Measurements from ENCODE around the gene MRRF.
"Not testable (repeated sequence)": the region's sequence is repeated elsewhere in the genome, so short reads cannot be mapped to it uniquely, and the experiment has no call there.

The MRRF gene

DNA sequence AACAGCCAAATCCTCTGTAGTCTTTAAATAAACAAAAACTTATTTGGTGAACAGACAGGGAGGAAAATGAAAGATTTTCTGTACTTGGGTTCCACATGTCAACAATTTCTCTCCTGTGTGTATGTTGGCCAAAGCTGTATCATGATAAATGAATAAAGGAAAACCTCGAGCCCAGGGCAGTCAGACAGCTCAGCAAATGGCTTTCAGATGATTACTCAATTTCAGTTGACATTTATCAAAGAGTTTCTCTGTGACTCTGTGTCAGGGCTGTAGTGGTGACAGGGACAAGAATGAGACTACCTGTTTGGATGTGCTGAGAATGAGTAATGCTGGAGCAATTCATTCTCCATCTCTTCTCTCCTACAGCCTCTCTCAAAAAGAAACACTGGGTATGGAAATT is 60.4 kb downstream of the MRRF start:
- Histone ChIP-seq H3K27me3 (no peaks in the 10 kb centered on the region), H3K4me2 (no peak overlapping the region), H3K27ac (no peak overlapping the region), H3K36me3 (peaks cover 40 to 91% (median 57%) of the 10 kb centered on the region in 11 experiments), H3K9ac (no peak overlapping the region), H3K4me1 (peaks cover 0 to 12% (median 0%) of the 10 kb centered on the region in 10 experiments; a peak in 6 of 20 replicates), H3K4me3 (no peak overlapping the region), H4K20me1 (peaks cover 0 to 10% (median 0%) of the 10 kb centered on the region in 11 experiments; a peak in 8 of 22 replicates), H3K9me3 (replicated peaks in 1 of 11) (no peaks in the 10 kb centered on the region)
- TF ChIP-seq Cebpa-rat (IDR thresholded peaks at IDR 0.05): no peak

DNA sequence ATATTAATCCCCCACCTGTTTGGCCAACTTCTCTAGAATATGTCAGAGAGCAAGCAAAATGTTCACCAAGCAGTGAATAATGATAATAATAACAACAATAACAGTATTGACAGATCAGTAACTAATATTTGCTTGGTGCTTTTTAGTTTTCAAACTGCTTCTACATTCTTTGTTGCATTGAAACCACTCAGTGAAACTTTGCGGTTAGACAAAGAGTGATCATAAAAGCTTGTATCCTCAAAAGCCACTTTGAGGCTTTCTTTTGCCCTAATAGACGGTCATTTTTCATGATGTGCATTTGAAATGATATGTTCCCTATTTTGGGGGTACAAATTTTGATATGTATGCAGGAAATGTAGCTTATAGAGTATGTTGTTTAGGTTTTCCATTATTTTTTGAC is 62.5 kb downstream of the MRRF start:
- Histone ChIP-seq H4K20me1 (peaks cover 0 to 6% (median 0%) of the 10 kb centered on the region in 11 experiments; a peak in 1 of 22 replicates), H3K9me3 (replicated peaks in 1 of 11) (no peaks in the 10 kb centered on the region), H3K9ac (no peak overlapping the region), H3K36me3 (peaks cover 32 to 78% (median 49%) of the 10 kb centered on the region in 11 experiments), H3K4me2 (no peak overlapping the region), H3K4me1 (peaks cover 9 to 17% (median 10%) of the 10 kb centered on the region in 10 experiments; a peak in 19 of 20 replicates), H3K4me3 (no peak overlapping the region), H3K27ac (no peak overlapping the region), H3K27me3 (no peaks in the 10 kb centered on the region)
- no peak for TF ChIP-seq Cebpa-rat (IDR thresholded peaks at IDR 0.05)

DNA sequence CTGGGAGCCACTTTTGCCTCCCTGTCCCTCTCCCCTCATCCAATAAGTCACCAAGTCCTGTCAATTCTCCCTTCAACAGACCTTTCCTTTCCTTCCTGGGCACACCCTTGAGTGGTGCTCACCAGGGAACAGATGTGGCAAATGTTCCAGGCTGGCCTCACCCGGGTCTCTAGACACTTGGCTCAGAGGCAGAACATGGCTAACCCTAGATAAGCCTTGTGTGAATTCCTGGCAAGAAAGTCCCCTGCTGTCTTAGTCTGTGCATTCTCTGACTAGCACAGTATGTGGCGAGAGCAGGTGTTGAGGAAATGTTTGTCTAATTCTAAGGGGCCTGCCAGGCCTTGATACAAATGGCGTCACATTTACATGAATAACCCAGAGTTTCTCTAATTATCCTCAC is 64.9 kb downstream of the MRRF start:
- H4K20me1 ChIP-seq: peaks cover 0 to 11% (median 0%) of the 10 kb centered on the region in 11 experiments; a peak in 2 of 22 replicates
- H3K4me2 ChIP-seq: no peak overlapping the region
- TF ChIP-seq Cebpa-rat (IDR thresholded peaks at IDR 0.05): no peak
- no peaks in the 10 kb centered on the region for H3K27me3 ChIP-seq
- H3K36me3 ChIP-seq: peaks cover 7 to 54% (median 24%) of the 10 kb centered on the region in 11 experiments; a peak in 21 of 22 replicates
- H3K9me3 ChIP-seq (replicated peaks in 1 of 11): no peaks in the 10 kb centered on the region
- no peak overlapping the region for H3K4me3 ChIP-seq
- no peak overlapping the region for H3K9ac ChIP-seq
- H3K27ac ChIP-seq: no peak overlapping the region
- peaks cover 10 to 23% (median 15%) of the 10 kb centered on the region in 10 experiments; a peak in 19 of 20 replicates for H3K4me1 ChIP-seq

DNA sequence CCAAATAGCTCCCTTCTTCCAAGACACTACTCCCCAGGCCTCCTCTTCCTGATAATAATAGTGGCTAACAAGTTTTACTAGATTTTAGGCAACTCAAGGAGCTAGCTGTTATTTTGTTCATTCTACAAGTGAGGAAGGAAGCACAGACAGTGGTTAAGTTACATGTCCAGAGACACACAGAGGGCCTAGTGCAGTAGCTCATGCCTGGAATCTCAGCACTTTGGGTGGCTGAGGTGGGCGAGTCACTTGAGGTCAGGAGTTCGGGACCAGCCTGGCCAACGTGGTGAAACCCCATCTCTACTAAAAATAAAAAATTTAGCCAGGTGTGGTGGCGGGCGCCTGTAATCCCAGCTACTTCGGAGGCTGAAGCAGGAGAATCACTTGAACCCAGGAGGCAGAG is 65.8 kb downstream of the MRRF start:
- H3K9me3 ChIP-seq (replicated peaks in 1 of 11); H3K4me2 ChIP-seq; H3K27ac ChIP-seq; H3K27me3 ChIP-seq; H3K4me3 ChIP-seq: not testable (repeated sequence)
- Histone ChIP-seq H3K9ac (peak overlapping the region in 1 of 11 experiments; percentile 17; a peak in 1 of 22 replicates), H3K36me3 (peaks cover 0 to 45% (median 20%) of the 10 kb centered on the region in 11 experiments; a peak in 16 of 22 replicates), H4K20me1 (peaks cover 0 to 11% (median 0%) of the 10 kb centered on the region in 11 experiments; a peak in 2 of 22 replicates), H3K4me1 (peaks cover 10 to 23% (median 15%) of the 10 kb centered on the region in 10 experiments; a peak in 19 of 20 replicates)

DNA sequence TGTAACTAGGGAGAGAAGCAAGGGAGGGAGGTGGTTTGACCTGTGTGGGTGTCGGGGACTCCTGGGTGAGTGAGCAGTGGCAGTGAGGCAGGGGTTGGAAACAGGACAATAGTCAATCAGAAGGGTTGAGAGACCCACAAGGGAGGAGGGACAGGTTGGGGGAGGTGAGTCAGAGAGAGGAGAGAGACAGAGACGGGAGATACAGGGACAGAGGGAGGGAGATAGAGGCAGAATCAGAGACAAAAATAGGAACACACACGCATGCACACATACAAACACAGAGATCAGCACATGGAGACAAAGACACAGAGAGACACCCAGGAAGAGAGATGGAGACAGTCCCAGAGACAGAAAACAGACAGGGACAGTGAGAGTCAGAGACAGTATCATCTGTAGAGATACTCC is 66.8 kb downstream of the MRRF start:
- H3K9me3 ChIP-seq (replicated peaks in 1 of 11): no peaks in the 10 kb centered on the region
- H3K9ac ChIP-seq: peak overlapping the region in 5 of 11 experiments; percentile 14 to 33 (median 22); a peak in 4 of 22 replicates
- peaks cover 0 to 11% (median 0%) of the 10 kb centered on the region in 11 experiments; a peak in 2 of 22 replicates for H4K20me1 ChIP-seq
- H3K4me1 ChIP-seq: peaks cover 10 to 23% (median 15%) of the 10 kb centered on the region in 10 experiments; a peak in 19 of 20 replicates
- H3K4me3 ChIP-seq: no peak overlapping the region
- no peaks in the 10 kb centered on the region for H3K27me3 ChIP-seq
- peak overlapping the region in 4 of 11 experiments; percentile 11 to 25 (median 18); a peak in 3 of 22 replicates for H3K27ac ChIP-seq
- H3K36me3 ChIP-seq: peaks cover 0 to 36% (median 12%) of the 10 kb centered on the region in 11 experiments; a peak in 14 of 22 replicates
- no peak for TF ChIP-seq Cebpa-rat (IDR thresholded peaks at IDR 0.05)
- H3K4me2 ChIP-seq: peak overlapping the region in 9 of 11 experiments; percentile 18 to 68 (median 44); a peak in 17 of 22 replicates

DNA sequence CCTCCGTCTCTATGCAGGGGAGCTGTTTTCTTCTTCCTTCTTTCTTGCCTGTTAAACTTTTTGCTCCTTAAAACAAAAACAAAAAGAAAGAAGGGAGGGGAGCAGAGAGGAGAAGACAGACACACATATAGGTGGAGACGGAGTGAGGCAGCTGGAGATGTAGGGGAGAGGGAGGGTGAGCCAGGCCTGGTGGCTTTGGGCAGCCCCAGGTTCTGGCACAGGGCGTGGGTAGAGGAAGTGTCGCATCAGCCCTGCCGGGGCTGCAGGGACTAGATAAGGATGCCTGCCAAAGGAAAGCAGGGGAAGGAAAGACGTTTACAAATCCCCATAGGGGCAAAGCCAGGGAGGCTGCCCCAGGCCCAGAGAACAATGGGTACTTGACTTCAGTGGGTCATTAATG is 67.4 kb downstream of the MRRF start:
- peak overlapping the region in 4 of 11 experiments; percentile 18 to 33 (median 23); a peak in 5 of 22 replicates for H3K9ac ChIP-seq
- H3K4me2 ChIP-seq: peak overlapping the region; percentile 1 to 68 (median 36); a peak in 19 of 22 replicates
- H3K36me3 ChIP-seq: peaks cover 0 to 31% (median 12%) of the 10 kb centered on the region in 11 experiments; a peak in 14 of 22 replicates
- TF ChIP-seq Cebpa-rat (IDR thresholded peaks at IDR 0.05): no peak
- peak overlapping the region in 4 of 11 experiments; percentile 11 to 25 (median 18); a peak in 4 of 22 replicates for H3K27ac ChIP-seq
- peaks cover 0 to 11% (median 0%) of the 10 kb centered on the region in 11 experiments; a peak in 2 of 22 replicates for H4K20me1 ChIP-seq
- H3K4me3 ChIP-seq: no peak overlapping the region
- H3K27me3 ChIP-seq: no peaks in the 10 kb centered on the region
- H3K9me3 ChIP-seq (replicated peaks in 1 of 11): no peaks in the 10 kb centered on the region
- peaks cover 10 to 23% (median 15%) of the 10 kb centered on the region in 10 experiments; a peak in 19 of 20 replicates for H3K4me1 ChIP-seq

DNA sequence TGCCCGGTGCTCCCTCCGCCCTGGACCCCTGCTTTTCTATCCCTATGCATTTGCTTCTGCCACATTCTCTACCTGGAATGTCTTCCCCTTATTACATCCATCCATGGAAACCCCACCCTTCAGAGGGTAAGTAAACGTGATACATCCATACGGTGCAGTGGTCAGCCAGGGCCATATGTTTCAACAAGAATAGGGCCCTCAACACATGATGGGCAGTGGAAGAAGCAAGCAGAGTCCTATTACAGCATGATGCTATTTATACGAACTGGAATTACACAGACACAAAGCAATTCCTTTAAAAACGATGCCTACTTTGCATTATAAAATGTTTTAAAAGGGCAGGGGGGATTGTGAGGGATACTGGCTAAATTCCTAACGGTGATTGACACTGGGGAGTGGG is 68.0 kb downstream of the MRRF start:
- TF ChIP-seq Cebpa-rat (IDR thresholded peaks at IDR 0.05): no peak
- Histone ChIP-seq H3K36me3 (peaks cover 0 to 25% (median 12%) of the 10 kb centered on the region in 11 experiments; a peak in 13 of 22 replicates), H3K4me2 (peak overlapping the region; percentile 1 to 68 (median 36); a peak in 16 of 22 replicates), H3K9me3 (replicated peaks in 1 of 11) (no peaks in the 10 kb centered on the region), H3K4me3 (no peak overlapping the region), H4K20me1 (peaks cover 0 to 11% (median 0%) of the 10 kb centered on the region in 11 experiments; a peak in 2 of 22 replicates), H3K4me1 (peaks cover 10 to 23% (median 15%) of the 10 kb centered on the region in 10 experiments; a peak in 19 of 20 replicates), H3K27ac (peak overlapping the region in 3 of 11 experiments; percentile 10 to 25 (median 14); a peak in 2 of 22 replicates), H3K9ac (peak overlapping the region in 2 of 11 experiments; percentile 18 to 33; a peak in 1 of 22 replicates), H3K27me3 (no peaks in the 10 kb centered on the region)

DNA sequence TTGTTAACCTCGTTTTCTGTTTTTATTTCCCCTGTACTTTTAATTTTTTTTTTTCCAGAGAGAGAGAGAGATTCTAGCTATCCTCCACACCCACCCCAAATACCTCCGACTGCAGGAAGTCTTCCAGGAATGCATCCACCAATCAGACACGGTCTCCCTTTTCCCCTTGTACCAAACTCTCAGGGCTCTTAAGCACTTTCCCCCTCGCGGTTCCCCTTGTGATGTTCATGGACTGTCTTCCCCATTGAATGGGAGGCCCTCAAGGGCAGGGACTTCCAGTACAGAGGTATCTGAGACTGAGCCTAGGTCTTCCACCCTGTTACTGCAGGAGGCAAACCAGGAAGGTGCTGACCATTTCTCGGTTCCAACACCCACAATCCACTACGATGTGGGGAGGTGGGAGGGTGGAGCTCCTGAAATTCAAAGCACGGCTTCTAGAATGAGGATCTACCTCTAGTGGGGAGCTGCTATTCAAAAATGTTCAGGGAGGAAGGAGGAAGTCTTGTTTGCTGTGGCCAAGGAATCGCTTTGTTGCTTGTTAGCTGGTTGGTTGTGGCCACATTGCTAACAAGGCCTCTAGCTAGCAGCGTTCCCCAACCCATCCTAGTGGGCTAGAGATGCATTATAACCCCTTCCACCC is 68.6 kb downstream of the MRRF start:
- Histone ChIP-seq H3K27ac (no peak overlapping the region), H4K20me1 (peaks cover 0 to 11% (median 0%) of the 10 kb centered on the region in 11 experiments; a peak in 2 of 22 replicates), H3K4me3 (no peak overlapping the region), H3K36me3 (peaks cover 0 to 19% (median 10%) of the 10 kb centered on the region in 11 experiments; a peak in 11 of 22 replicates), H3K4me1 (peaks cover 10 to 23% (median 15%) of the 10 kb centered on the region in 10 experiments; a peak in 19 of 20 replicates), H3K9me3 (replicated peaks in 1 of 11) (no peaks in the 10 kb centered on the region), H3K9ac (no peak overlapping the region), H3K4me2 (no peak overlapping the region), H3K27me3 (no peaks in the 10 kb centered on the region)
- TF ChIP-seq Cebpa-rat (IDR thresholded peaks at IDR 0.05): no peak

DNA sequence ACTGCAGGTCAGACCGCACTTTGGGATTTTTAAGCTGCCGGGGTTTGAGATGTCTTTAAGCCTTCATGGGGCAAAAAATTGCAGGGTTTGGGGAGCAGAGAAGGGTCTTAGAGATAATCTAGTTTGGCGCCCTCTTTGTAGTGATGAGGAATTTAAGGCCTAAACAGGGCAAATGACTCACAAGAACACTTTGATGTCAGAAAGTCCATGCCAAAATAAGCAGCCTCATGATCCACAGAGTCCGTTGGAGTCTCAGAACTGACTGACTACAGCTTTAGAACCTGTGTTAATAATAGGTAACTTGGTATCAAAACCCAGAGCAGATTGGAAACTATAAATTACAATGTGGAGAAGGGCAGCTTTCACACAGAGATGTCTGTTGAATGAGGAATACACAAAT is 70.2 kb downstream of the MRRF start:
- Histone ChIP-seq H3K27ac (no peak overlapping the region), H3K27me3 (no peaks in the 10 kb centered on the region), H3K9ac (no peak overlapping the region), H3K4me3 (no peak overlapping the region), H3K9me3 (replicated peaks in 1 of 11) (no peaks in the 10 kb centered on the region), H3K4me2 (no peak overlapping the region), H4K20me1 (peaks cover 0 to 7% (median 0%) of the 10 kb centered on the region in 11 experiments; a peak in 2 of 22 replicates), H3K4me1 (peaks cover 10 to 29% (median 18%) of the 10 kb centered on the region in 10 experiments; a peak in 19 of 20 replicates), H3K36me3 (peaks cover 0 to 6% (median 0%) of the 10 kb centered on the region in 11 experiments; a peak in 4 of 22 replicates)
- no peak for TF ChIP-seq Cebpa-rat (IDR thresholded peaks at IDR 0.05)

All from BLaER1 treated with 17β-estradiol and CSF1 and Interleukin-3, amounts not matched to agents 10 nM and 100 nM (cell line).